T-helper 17 cell (primary cell): ENCODE data around the gene TIE1. TPM values are rescaled to one million over a fixed set of nuclear protein-coding genes. Genes with fewer than 3 reads are reported as not detected.

Experiments
- ATAC-seq: fragments of 150-1000 bp; cut with Tn5 transposase; 2 replicates; pipeline ENCODE4 v1.10.0; 2021; ENCODE audit warnings: mild to moderate bottlenecking, moderate library complexity
- DNase-seq, 3 donors: peaks; one replicate each; pipeline versions ENCODE4 v3.0.0 to v3.0.0-alpha.2; 2020 to 2021
- H3K9me3 ChIP-seq: one replicate; pipeline ENCODE4 v1.7.0; 2013; ENCODE audit warnings: low read length, mild to moderate bottlenecking; ENCODE audit not compliant: control insufficient read depth, poor library complexity, severe bottlenecking
- H3K27ac Mint-ChIP-seq: one replicate; pipeline ENCODE4 v1.8.0; 2022; ENCODE audit warnings: mild to moderate bottlenecking, moderate library complexity, mixed read lengths
- H3K27me3 Mint-ChIP-seq: one replicate; pipeline ENCODE4 v1.8.0; 2022; ENCODE audit warnings: mixed read lengths
- H3K36me3 Mint-ChIP-seq: one replicate; pipeline ENCODE4 v1.8.0; 2022; ENCODE audit warnings: low read depth, mixed read lengths
- H3K4me1 Mint-ChIP-seq: one replicate; pipeline ENCODE4 v1.8.0; 2022; ENCODE audit warnings: mild to moderate bottlenecking, mixed read lengths
- H3K4me3 Mint-ChIP-seq: one replicate; pipeline ENCODE4 v1.8.0; 2022; ENCODE audit warnings: mild to moderate bottlenecking, moderate library complexity, mixed read lengths
- total RNA-seq, 4 donors: library from RNA in 2 of 4; stranded (reverse) in 2 of 4; gene quantifications; one replicate each; pipeline ENCODE4 v1.2.3 and lab custom pipeline; 2022 to 2026

Gene TIE1
- total RNA-seq: not detected
- total RNA-seq (lab: John Stamatoyannopoulos, UW): 0 reads per million in 2 donors

GRCh38 chr1:43300378-43301094 is at the start of gene TIE1:
Gene TIE1, plus strand, starts transcription at chr1:43300982. Its CDS starts 90 bp downstream, at chr1:43301072.
- H3K4me3 Mint-ChIP-seq: no peak within 1 kb of the TSS
- DNase-seq: no peak
- peaks cover 10% of the 10 kb centered on the region for H3K4me1 Mint-ChIP-seq
- no peak for ATAC-seq
- no peaks in the 10 kb centered on the region for H3K9me3 ChIP-seq
- peaks cover 8% of the 10 kb centered on the region for H3K36me3 Mint-ChIP-seq
- peak within 1 kb of the TSS; percentile 21 for H3K27ac Mint-ChIP-seq
- H3K27me3 Mint-ChIP-seq: peaks cover 14% of the 10 kb centered on the region

DNA sequence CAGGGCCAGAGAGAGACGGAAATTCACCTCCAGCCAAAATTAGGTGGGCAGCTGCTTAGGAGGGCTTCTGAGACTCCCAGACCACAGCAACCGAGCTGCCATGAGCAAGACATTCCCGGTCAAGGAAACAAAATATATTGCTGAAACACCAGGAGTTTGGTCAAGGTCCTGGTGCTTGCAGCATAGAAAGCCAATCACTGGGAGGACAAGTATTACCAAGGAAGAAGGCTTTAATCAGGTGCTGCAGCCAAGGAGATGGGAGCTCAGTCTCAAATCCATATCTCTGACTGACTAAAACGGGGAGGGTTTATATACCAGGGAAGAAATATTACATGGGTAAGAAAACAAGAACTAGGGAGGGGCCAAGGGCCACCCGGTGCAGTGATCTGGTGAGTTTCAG is 49.8 kb upstream of the TIE1 start:
- no peak overlapping the region for H3K27ac Mint-ChIP-seq
- no peaks in the 10 kb centered on the region for H3K9me3 ChIP-seq
- H3K4me1 Mint-ChIP-seq: no peaks in the 10 kb centered on the region
- no peak for ATAC-seq
- H3K4me3 Mint-ChIP-seq: no peak overlapping the region
- DNase-seq: no peak
- peaks cover 38% of the 10 kb centered on the region for H3K27me3 Mint-ChIP-seq
- H3K36me3 Mint-ChIP-seq: peaks cover 2% of the 10 kb centered on the region

DNA sequence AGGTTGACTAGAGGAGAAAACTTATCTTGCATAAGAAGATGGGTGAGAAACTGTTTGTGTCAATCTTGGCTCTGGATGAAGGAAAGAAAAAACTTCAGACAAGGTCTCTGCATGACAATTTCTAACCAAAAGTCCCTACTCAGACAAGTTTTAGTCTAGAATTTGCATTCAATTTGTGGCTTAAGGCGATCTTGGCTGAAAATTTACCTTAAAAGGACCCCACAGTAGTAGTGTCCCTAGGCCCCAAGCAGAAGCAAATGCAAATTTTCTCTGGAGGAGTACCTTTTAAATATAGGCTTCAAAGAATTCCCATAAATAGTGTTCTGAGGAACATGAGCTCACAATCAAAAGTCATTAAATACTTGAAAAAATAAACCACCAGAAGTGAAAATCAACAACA is 48.6 kb upstream of the TIE1 start:
- DNase-seq (no peak), ATAC-seq (no peak)
- no peak overlapping the region for H3K27ac Mint-ChIP-seq
- no peaks in the 10 kb centered on the region for H3K36me3 Mint-ChIP-seq
- peaks cover 3% of the 10 kb centered on the region for H3K4me1 Mint-ChIP-seq
- H3K27me3 Mint-ChIP-seq: peaks cover 41% of the 10 kb centered on the region
- no peak overlapping the region for H3K4me3 Mint-ChIP-seq
- H3K9me3 ChIP-seq: no peaks in the 10 kb centered on the region

- no peaks in the 10 kb centered on the region for H3K9me3 ChIP-seq
- peaks cover 41% of the 10 kb centered on the region for H3K27me3 Mint-ChIP-seq
- H3K4me1 Mint-ChIP-seq: peaks cover 5% of the 10 kb centered on the region
- H3K36me3 Mint-ChIP-seq: no peaks in the 10 kb centered on the region
- DNase-seq: no peak
- H3K4me3 Mint-ChIP-seq: no peak overlapping the region
- no peak for ATAC-seq
- H3K27ac Mint-ChIP-seq: no peak overlapping the region
Observed at GRCh38 chr1:43253173-43253572, 47.6 kb upstream of the TIE1 start.

- ATAC-seq (no peak), DNase-seq (no peak)
- H3K9me3 ChIP-seq: no peaks in the 10 kb centered on the region
- Mint-ChIP-seq H3K27ac (no peak overlapping the region), H3K36me3 (no peaks in the 10 kb centered on the region), H3K4me3 (no peak overlapping the region), H3K4me1 (peaks cover 5% of the 10 kb centered on the region), H3K27me3 (peaks cover 41% of the 10 kb centered on the region)
Observed at GRCh38 chr1:43253876-43254275, 46.9 kb upstream of the TIE1 start.

- H3K36me3 Mint-ChIP-seq: no peaks in the 10 kb centered on the region
- no peak for DNase-seq
- ATAC-seq: no peak
- H3K27me3 Mint-ChIP-seq: peaks cover 34% of the 10 kb centered on the region
- no peak overlapping the region for H3K27ac Mint-ChIP-seq
- peaks cover 5% of the 10 kb centered on the region for H3K4me1 Mint-ChIP-seq
- no peaks in the 10 kb centered on the region for H3K9me3 ChIP-seq
- no peak overlapping the region for H3K4me3 Mint-ChIP-seq
Observed at GRCh38 chr1:43255438-43256210, 45.2 kb upstream of the TIE1 start.

DNA sequence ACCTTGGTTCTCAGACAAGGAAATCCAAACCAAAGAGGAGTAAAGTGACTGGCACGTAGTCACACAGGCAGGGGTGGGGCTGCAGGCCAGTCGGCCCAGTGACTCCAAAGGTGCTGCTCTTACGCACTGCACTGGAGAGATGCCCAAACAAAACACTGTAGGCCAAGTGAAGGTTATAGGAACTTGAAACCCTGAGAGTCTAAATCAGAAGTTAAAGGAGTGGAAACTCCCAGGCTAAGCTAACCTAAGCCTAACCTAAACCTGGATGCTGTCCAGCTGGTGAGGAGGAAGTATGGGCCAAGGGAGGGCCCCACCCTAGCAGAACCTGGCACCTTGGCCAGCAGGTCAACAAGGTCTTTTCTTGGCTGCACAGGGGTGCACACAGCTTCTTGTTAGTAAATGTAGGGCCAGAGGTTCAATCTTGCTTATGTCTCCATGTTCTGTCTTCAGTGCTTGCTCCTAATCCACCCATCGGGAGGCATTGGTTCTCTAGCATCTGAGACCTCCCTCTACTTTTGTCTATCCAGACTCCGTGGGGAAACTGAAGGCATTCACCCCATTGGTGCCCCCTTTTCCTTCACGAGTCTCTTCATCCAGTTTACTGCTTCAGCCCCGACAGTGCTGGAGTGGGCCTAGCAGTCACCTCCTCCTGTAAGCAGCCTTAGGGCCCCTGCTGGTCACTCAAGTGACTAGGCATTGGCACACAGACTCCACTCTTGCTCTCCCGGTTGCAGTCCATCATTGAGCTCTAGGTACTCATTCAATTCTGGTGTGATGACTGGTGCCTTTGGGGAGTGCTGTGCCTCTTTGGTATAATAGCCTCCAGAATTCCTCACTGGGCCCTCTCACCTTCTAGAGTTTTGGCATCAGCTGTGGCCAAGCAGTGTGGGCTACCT is 43.9 kb upstream of the TIE1 start:
- no peak for DNase-seq

GRCh38 chr1:43258370-43258769 is 42.4 kb upstream of the TIE1 start:
- H3K4me3 Mint-ChIP-seq: no peak overlapping the region
- no peak for DNase-seq
- H3K4me1 Mint-ChIP-seq: peaks cover 5% of the 10 kb centered on the region
- H3K27ac Mint-ChIP-seq: no peak overlapping the region
- no peaks in the 10 kb centered on the region for H3K36me3 Mint-ChIP-seq
- ATAC-seq: no peak
- H3K27me3 Mint-ChIP-seq: peaks cover 10% of the 10 kb centered on the region
- no peaks in the 10 kb centered on the region for H3K9me3 ChIP-seq

More for the DNA sequence above, 43.9 kb upstream of the TIE1 start:
- Mint-ChIP-seq H3K4me1 (peaks cover 5% of the 10 kb centered on the region), H3K27me3 (peaks cover 23% of the 10 kb centered on the region), H3K4me3 (no peak overlapping the region), H3K27ac (no peak overlapping the region), H3K36me3 (no peaks in the 10 kb centered on the region)
- ATAC-seq: no peak
- no peaks in the 10 kb centered on the region for H3K9me3 ChIP-seq

DNA sequence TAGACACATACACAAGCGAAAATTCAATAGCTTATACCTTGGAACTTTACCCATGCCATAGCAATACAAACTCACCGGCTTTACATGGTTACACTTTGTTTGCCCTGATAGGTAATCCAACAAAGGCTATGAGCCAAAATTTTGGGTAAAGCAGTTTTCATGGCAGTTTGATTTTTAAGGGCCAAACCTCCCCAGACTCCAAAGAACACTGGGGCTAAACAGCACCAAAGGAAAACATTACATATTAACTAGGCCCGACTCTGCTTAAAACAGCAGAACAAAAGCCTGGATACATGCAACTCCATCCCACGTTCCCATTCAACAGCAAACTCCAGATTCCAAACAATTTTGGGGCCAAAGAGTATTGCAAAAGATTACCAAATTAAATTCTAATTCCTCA is 35.4 kb upstream of the TIE1 start:
- Mint-ChIP-seq H3K36me3 (peaks cover 3% of the 10 kb centered on the region), H3K27me3 (peaks cover 28% of the 10 kb centered on the region), H3K4me1 (peaks cover 3% of the 10 kb centered on the region), H3K27ac (no peak overlapping the region), H3K4me3 (no peak overlapping the region)
- ATAC-seq: no peak
- DNase-seq: no peak
- no peaks in the 10 kb centered on the region for H3K9me3 ChIP-seq

- ATAC-seq (no peak), DNase-seq (no peak)
- H3K9me3 ChIP-seq: no peaks in the 10 kb centered on the region
- Mint-ChIP-seq H3K27me3 (peaks cover 41% of the 10 kb centered on the region), H3K4me1 (peaks cover 7% of the 10 kb centered on the region), H3K4me3 (no peak overlapping the region), H3K27ac (no peak overlapping the region), H3K36me3 (peaks cover 3% of the 10 kb centered on the region)
Observed at GRCh38 chr1:43266881-43267280, 33.9 kb upstream of the TIE1 start.

DNA sequence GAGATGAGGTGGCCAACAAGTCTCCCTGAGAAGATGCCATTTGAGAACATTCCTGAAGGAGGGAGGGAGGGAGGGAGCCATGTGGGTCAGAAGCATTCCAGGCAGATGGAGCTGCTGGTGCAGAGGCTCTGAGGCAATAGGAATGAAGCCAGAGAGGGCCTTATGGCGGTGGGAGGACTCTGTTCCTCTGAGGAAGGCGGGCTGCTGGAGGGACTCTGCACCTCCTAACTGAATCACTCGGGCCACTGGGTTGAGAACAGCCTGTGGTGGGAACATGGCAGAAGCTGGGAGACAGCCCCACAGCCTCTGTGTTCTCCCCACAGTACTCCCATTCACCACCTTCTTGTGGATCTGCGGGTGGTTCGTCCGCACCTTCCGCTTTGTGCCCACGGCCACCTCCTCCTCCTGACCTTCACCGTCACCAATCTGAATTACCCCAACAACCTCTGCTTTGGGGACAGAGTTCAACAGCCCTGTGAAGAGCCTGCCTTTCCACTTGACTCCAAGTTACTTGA is 33.4 kb upstream of the TIE1 start:
- Mint-ChIP-seq H3K27me3 (peaks cover 45% of the 10 kb centered on the region), H3K4me3 (no peak overlapping the region), H3K36me3 (peaks cover 3% of the 10 kb centered on the region), H3K4me1 (peaks cover 7% of the 10 kb centered on the region), H3K27ac (no peak overlapping the region)
- DNase-seq (no peak), ATAC-seq (no peak)
- H3K9me3 ChIP-seq: no peaks in the 10 kb centered on the region

DNA sequence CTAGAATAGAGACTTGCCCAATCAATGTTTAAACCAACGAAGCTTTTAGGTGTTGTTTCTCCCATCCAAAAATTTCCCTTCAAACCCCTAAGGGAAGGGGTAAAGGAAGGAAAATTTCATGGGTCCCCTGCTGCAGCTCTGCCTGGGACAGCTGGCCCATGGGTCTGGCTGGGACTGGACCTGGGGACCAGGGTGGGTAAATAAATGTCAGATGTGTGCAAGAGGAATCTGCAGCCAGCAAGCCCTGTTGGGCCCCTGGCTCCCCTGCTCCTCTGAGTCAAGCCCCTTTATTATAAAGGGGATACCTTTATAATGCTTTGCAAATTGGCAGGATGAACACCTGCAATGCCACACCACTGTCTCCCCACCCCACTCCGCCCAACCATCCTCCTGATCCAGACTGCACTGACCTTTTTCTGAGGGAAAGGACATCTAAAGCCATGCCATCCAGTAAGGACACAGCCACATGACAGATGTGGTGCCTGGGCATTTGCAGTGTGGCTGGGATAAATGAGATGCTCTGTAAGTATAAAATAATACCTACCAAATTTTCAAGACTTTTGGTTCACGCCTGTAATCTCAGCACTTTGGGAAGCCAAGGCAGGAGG is 32.9 kb upstream of the TIE1 start:
- no peak overlapping the region for H3K4me3 Mint-ChIP-seq
- no peak for ATAC-seq
- peaks cover 3% of the 10 kb centered on the region for H3K36me3 Mint-ChIP-seq
- no peaks in the 10 kb centered on the region for H3K9me3 ChIP-seq
- peaks cover 7% of the 10 kb centered on the region for H3K4me1 Mint-ChIP-seq
- DNase-seq: no peak
- H3K27me3 Mint-ChIP-seq: peaks cover 45% of the 10 kb centered on the region
- H3K27ac Mint-ChIP-seq: no peak overlapping the region
